A673 (cell line): ENCODE measurements around the gene PDE4C. TPM values are rescaled to one million over a fixed set of nuclear protein-coding genes. Genes with fewer than 3 reads are reported as not detected.

Experiments
- BruUV-seq: library from RNA; stranded (reverse); fragments of 400-500 nt; replicated peaks from 2 replicates; lab custom pipeline; 2021; lab: Mats Ljungman, UMichigan
- CTCF ChIA-PET: fragments of 300-600 bp; sonication (Branson Sonifier 250); formaldehyde crosslinking; loops from one replicate; lab custom pipeline; 2022; ENCODE audit warnings: antibody characterized with exemption; lab: Charles Lee
- POLR2A ChIA-PET: fragments of 300-600 bp; sonication (Branson Sonifier 250); formaldehyde crosslinking; loops from one replicate; lab custom pipeline; 2022; ENCODE audit warnings: antibody characterized with exemption; ENCODE audit not compliant: low non-redundant PET; lab: Charles Lee
- DNase-seq: peaks from one replicate; pipeline ENCODE4 v3.0.0-alpha.2; 2015; ENCODE audit warnings: low spot score
- H3K27ac ChIP-seq: fragments of 200-600 bp; sonication (generic); 2 replicates; pipeline ENCODE4 v1.5.1; 2016; ENCODE audit warnings: mixed run types, low read depth, mild to moderate bottlenecking, mixed read lengths, antibody characterized with exemption, low read length; ENCODE audit not compliant: poor library complexity, severe bottlenecking
- H3K27me3 ChIP-seq: fragments of 200-600 bp; sonication (generic); replicated peaks from 2 replicates; pipeline ENCODE4 v1.6.1; 2017; ENCODE audit warnings: mixed run types, low read depth, mild to moderate bottlenecking, mixed read lengths, antibody characterized with exemption, low read length; ENCODE audit not compliant: insufficient read depth, poor library complexity
- H3K36me3 ChIP-seq: fragments of 200-600 bp; sonication (generic); 2 replicates; pipeline ENCODE4 v1.6.1; 2016; ENCODE audit warnings: mixed run types, mild to moderate bottlenecking, mixed read lengths, antibody characterized with exemption, low read length; ENCODE audit not compliant: insufficient read depth, poor library complexity, severe bottlenecking
- H3K4me1 ChIP-seq: fragments of 200-600 bp; sonication (generic); 2 replicates; pipeline ENCODE4 v1.6.1; 2017; ENCODE audit warnings: mixed run types, mild to moderate bottlenecking, mixed read lengths, antibody characterized with exemption, low read length; ENCODE audit not compliant: insufficient read depth, poor library complexity, severe bottlenecking
- H3K4me3 ChIP-seq: fragments of 200-600 bp; sonication (generic); 2 replicates; pipeline ENCODE4 v1.5.1; 2016; ENCODE audit warnings: low read depth, mixed run types, mild to moderate bottlenecking, mixed read lengths, low read length; ENCODE audit not compliant: poor library complexity, severe bottlenecking
- H3K9me3 ChIP-seq: fragments of 200-600 bp; sonication (generic); 2 replicates; pipeline ENCODE4 v1.6.1; 2016; ENCODE audit warnings: mixed run types, low read depth, mild to moderate bottlenecking, mixed read lengths, antibody characterized with exemption, low read length; ENCODE audit not compliant: poor library complexity, severe bottlenecking
- CTCF ChIP-seq: fragments of 300-800, 200-600 bp; sonication (generic); conservative IDR thresholded peaks from 2 replicates; pipeline ENCODE4 v1.5.1; 2017; ENCODE audit warnings: low read depth, mild to moderate bottlenecking, antibody characterized with exemption, low read length, moderate library complexity, mixed read lengths
- EZH2 ChIP-seq: fragments of 200-600 bp; sonication (generic); IDR thresholded peaks from 2 replicates; pipeline ENCODE4 v1.6.1; 2017; ENCODE audit warnings: borderline replicate concordance, low read depth, mild to moderate bottlenecking, mixed read lengths, antibody characterized with exemption, low read length; ENCODE audit not compliant: poor library complexity, severe bottlenecking
- intact Hi-C: fragments of 100-400 bp; cut with micrococcal nuclease; formaldehyde crosslinking; loops from one replicate; pipeline ENCODE4 v1.10.0; 2022; ENCODE audit not compliant: unreplicated experiment
- total RNA-seq: library from RNA; stranded (reverse); gene quantifications from 2 replicates; pipeline ENCODE4 v1.2.3, GENCODE V29; 2021

Gene PDE4C
- total RNA-seq, 1 experiment from 2014 or later: not detected

GRCh38 chr19:18218159-18218558, 8.1 kb downstream of the PDE4C start:
- intact Hi-C loops: no loop called here
- ChIA-PET POLR2A (no interaction called here), CTCF (no interaction called here)
- TF ChIP-seq CTCF: no peak
- Histone ChIP-seq H3K4me1 (no peaks in the 10 kb centered on the region), H3K9me3 (no peaks in the 10 kb centered on the region), H3K27ac (no peak overlapping the region), H3K36me3 (no peaks in the 10 kb centered on the region), H3K27me3 (peaks cover 4% of the 10 kb centered on the region), H3K4me3 (no peak overlapping the region)
- no TSS peak for BruUV-seq
- no peak for DNase-seq

- no TSS peak for BruUV-seq
- DNase-seq: no peak
- TF ChIP-seq CTCF (no peak), EZH2 (no peak)
- no peaks in the 10 kb centered on the region for H3K4me1 ChIP-seq
- no peak overlapping the region for H3K4me3 ChIP-seq
- intact Hi-C loops: no loop called here
- no peaks in the 10 kb centered on the region for H3K9me3 ChIP-seq
- ChIA-PET CTCF (no interaction called here), POLR2A (no interaction called here)
- no peak overlapping the region for H3K27ac ChIP-seq
- H3K27me3 ChIP-seq: no peaks in the 10 kb centered on the region
- H3K36me3 ChIP-seq: no peaks in the 10 kb centered on the region
These were observed 9.4 kb downstream of the PDE4C start for GRCh38 chr19:18216789-18217188.

GRCh38 chr19:18214779-18215433, 11.3 kb downstream of the PDE4C start:
- TF ChIP-seq EZH2: no peak
- TF ChIP-seq CTCF: no peak
- ChIA-PET CTCF (interaction anchor here (0.6 kb wide), 1 partner anchor 31 kb away, joined by 4 read pairs; no protein-coding TSS in a partner anchor), POLR2A (interaction anchor here (0.7 kb wide), 1 partner anchor 236 kb away, joined by 7 read pairs; no protein-coding TSS in a partner anchor)
- Histone ChIP-seq H3K36me3 (no peaks in the 10 kb centered on the region), H3K9me3 (no peaks in the 10 kb centered on the region), H3K27me3 (no peaks in the 10 kb centered on the region), H3K4me3 (no peak overlapping the region), H3K4me1 (no peaks in the 10 kb centered on the region), H3K27ac (no peak overlapping the region)
- no peak for DNase-seq
- intact Hi-C loops: no loop called here
- no TSS peak for BruUV-seq
